HFFc6 (cell line): ENCODE results near the gene FKBP8. TPM values are rescaled to one million over a fixed set of nuclear protein-coding genes. Genes with fewer than 3 reads are reported as not detected.

Source experiments
- DNase-seq: peaks from one replicate; pipeline ENCODE4 v3.0.0-alpha.2; 2018
- H3K27ac Mint-ChIP-seq: 2 replicates; pipeline ENCODE4 v1.8.0; 2020; ENCODE audit warnings: mild to moderate bottlenecking, mixed read lengths
- H3K27me3 Mint-ChIP-seq: 2 replicates; pipeline ENCODE4 v1.8.0; 2021; ENCODE audit warnings: mild to moderate bottlenecking, moderate library complexity, mixed read lengths; ENCODE audit not compliant: insufficient read depth
- H3K36me3 Mint-ChIP-seq: 2 replicates; pipeline ENCODE4 v1.8.0; 2021; ENCODE audit warnings: low read depth, mixed read lengths
- H3K4me1 Mint-ChIP-seq: 2 replicates; pipeline ENCODE4 v1.8.0; 2020; ENCODE audit warnings: low read depth, mixed read lengths
- H3K4me3 Mint-ChIP-seq: 2 replicates; pipeline ENCODE4 v1.8.0; 2020; ENCODE audit warnings: mild to moderate bottlenecking, moderate library complexity, mixed read lengths
- H3K9me3 Mint-ChIP-seq: 2 replicates; pipeline ENCODE4 v1.8.0; 2020; ENCODE audit warnings: mild to moderate bottlenecking, mixed read lengths
- CTCF ChIP-seq: fragments of 200-600 bp; sonication (generic); IDR thresholded peaks from 2 replicates; pipeline ENCODE4 v1.5.0; 2021; ENCODE audit warnings: antibody characterized with exemption, mild to moderate bottlenecking
- total RNA-seq, 6 experiments: library from RNA; stranded (reverse); fragmentation: NEBNext Ultra II Directional; extraction: Animal tissue kit (Norgen Biotek cat#: 25700); gene quantifications; 2 replicates in 1 of 6; 3 replicates in 5 of 6; pipeline ENCODE4 v1.2.3, GENCODE V29; 2021

The FKBP8 gene
- total RNA-seq, 6 experiments from 2014 or later: 229 to 284 (median 241) TPM

GRCh38 chr19:18519962-18520847 lies 23.2 kb downstream of the FKBP8 start:
- Mint-ChIP-seq H3K9me3 (no peaks in the 10 kb centered on the region), H3K36me3 (peaks cover 7% of the 10 kb centered on the region), H3K4me3 (peak overlapping the region; percentile 92), H3K27ac (peak overlapping the region; percentile 97), H3K27me3 (peaks cover 2% of the 10 kb centered on the region; the same call in 1 of the 2 replicates), H3K4me1 (peaks cover 33% of the 10 kb centered on the region)
- peak; percentile 78 for TF ChIP-seq CTCF
- peak; percentile 75 for DNase-seq

DNA sequence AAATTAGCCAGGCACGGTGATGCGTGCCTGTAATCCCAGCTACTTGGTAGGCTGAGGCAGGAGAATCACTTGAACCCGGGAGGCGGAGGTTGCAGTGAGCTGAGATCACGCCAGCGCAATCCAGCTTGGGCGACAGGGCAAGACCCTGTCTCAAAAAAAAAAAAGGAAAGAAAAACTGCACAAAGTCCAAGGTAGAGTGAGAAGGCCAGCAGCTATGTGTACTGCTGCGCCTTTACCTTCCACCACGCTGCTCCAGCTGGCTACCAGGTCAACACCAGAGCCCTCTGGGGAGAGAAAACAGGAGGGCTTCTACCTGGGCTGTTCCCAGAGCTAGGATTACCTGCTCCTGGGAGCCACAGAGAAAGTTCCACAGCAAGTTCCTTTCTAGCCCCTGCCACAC lies 24.7 kb downstream of the FKBP8 start:
- no peak for DNase-seq
- TF ChIP-seq CTCF: no peak
- peaks cover 2% of the 10 kb centered on the region; the same call in 1 of the 2 replicates for H3K27me3 Mint-ChIP-seq
- no peak overlapping the region for H3K4me3 Mint-ChIP-seq
- H3K4me1 Mint-ChIP-seq: peaks cover 49% of the 10 kb centered on the region
- no peaks in the 10 kb centered on the region for H3K9me3 Mint-ChIP-seq
- H3K27ac Mint-ChIP-seq: peak overlapping the region; percentile 97; the same call in 1 of the 2 replicates
- H3K36me3 Mint-ChIP-seq: peaks cover 7% of the 10 kb centered on the region

- Mint-ChIP-seq H3K27me3 (peaks cover 2% of the 10 kb centered on the region; the same call in 1 of the 2 replicates), H3K4me3 (no peak overlapping the region), H3K4me1 (peaks cover 58% of the 10 kb centered on the region), H3K36me3 (peaks cover 7% of the 10 kb centered on the region), H3K27ac (no peak overlapping the region), H3K9me3 (no peaks in the 10 kb centered on the region)
- no peak for DNase-seq
- no peak for TF ChIP-seq CTCF
These were observed 25.8 kb downstream of the FKBP8 start for GRCh38 chr19:18517606-18518005.

GRCh38 chr19:18515959-18516358 lies 27.4 kb downstream of the FKBP8 start:
- Mint-ChIP-seq H3K27ac (peak overlapping the region; percentile 73), H3K36me3 (peaks cover 4% of the 10 kb centered on the region), H3K27me3 (peaks cover 2% of the 10 kb centered on the region; the same call in 1 of the 2 replicates), H3K4me3 (no peak overlapping the region), H3K9me3 (no peaks in the 10 kb centered on the region), H3K4me1 (peaks cover 58% of the 10 kb centered on the region)
- DNase-seq: no peak
- no peak for TF ChIP-seq CTCF

GRCh38 chr19:18514800-18515682 lies 28.3 kb downstream of the FKBP8 start:
- Mint-ChIP-seq H3K36me3 (no peaks in the 10 kb centered on the region), H3K4me1 (peaks cover 56% of the 10 kb centered on the region), H3K27me3 (peaks cover 2% of the 10 kb centered on the region; the same call in 1 of the 2 replicates), H3K27ac (peak overlapping the region; percentile 89), H3K4me3 (peak overlapping the region; percentile 34; the same call in 1 of the 2 replicates), H3K9me3 (no peaks in the 10 kb centered on the region)
- no peak for TF ChIP-seq CTCF
- peak; percentile 32 for DNase-seq
